Left forelimb (tissue), 1 donor: Measurements from ENCODE around the gene STAT1.
"Not testable (repeated sequence)": the region's sequence is repeated elsewhere in the genome, so short reads cannot be mapped to it uniquely, and the experiment has no call there.

Experiments used
- DNase-seq: peaks from one replicate; pipeline ENCODE4 v3.0.0-alpha.2; 2018; ENCODE audit warnings: low spot score

The STAT1 gene

GRCh38 chr2:191006997-191007783, 6.8 kb downstream of the STAT1 start:
- DNase-seq: no peak

- no peak for DNase-seq
These were observed 7.7 kb downstream of the STAT1 start for GRCh38 chr2:191006297-191006696.

- no peak for DNase-seq
These were observed 10.3 kb downstream of the STAT1 start for GRCh38 chr2:191003405-191004309.

GRCh38 chr2:191001624-191002023, 12.3 kb downstream of the STAT1 start:
- no peak for DNase-seq

GRCh38 chr2:191001032-191001431, 12.9 kb downstream of the STAT1 start:
- no peak for DNase-seq

- no peak for DNase-seq
These were observed 13.9 kb downstream of the STAT1 start for GRCh38 chr2:190999949-191000665.

- DNase-seq: no peak
These were observed 14.9 kb downstream of the STAT1 start for GRCh38 chr2:190999058-190999457.

GRCh38 chr2:190997526-190998113, 16.4 kb downstream of the STAT1 start:
- no peak for DNase-seq

- no peak for DNase-seq
These were observed 17.0 kb downstream of the STAT1 start for GRCh38 chr2:190996947-190997346.

- DNase-seq: no peak
These were observed 17.5 kb downstream of the STAT1 start for GRCh38 chr2:190996338-190996946.

- not testable (repeated sequence) for DNase-seq
These were observed 18.7 kb downstream of the STAT1 start for GRCh38 chr2:190995315-190995714.

- no peak for DNase-seq
These were observed 19.8 kb downstream of the STAT1 start for GRCh38 chr2:190994148-190994547.

GRCh38 chr2:190993292-190993643, 20.7 kb downstream of the STAT1 start:
- no peak for DNase-seq

GRCh38 chr2:190990132-190990531, 23.8 kb downstream of the STAT1 start:
- DNase-seq: no peak

- DNase-seq: no peak
These were observed 25.1 kb downstream of the STAT1 start for GRCh38 chr2:190988910-190989309.

GRCh38 chr2:190987938-190988337, 26.0 kb downstream of the STAT1 start:
- no peak for DNase-seq

GRCh38 chr2:190987116-190987515, 26.9 kb downstream of the STAT1 start:
- no peak for DNase-seq

- DNase-seq: no peak
These were observed 27.6 kb downstream of the STAT1 start for GRCh38 chr2:190986221-190986953.

- no peak for DNase-seq
These were observed 29.4 kb downstream of the STAT1 start for GRCh38 chr2:190984595-190984994.

- DNase-seq: no peak
These were observed 31.5 kb downstream of the STAT1 start for GRCh38 chr2:190982262-190983034.
